Measurements from ENCODE around the gene LSR.
"Not testable (repeated sequence)": the region's sequence is repeated elsewhere in the genome, so short reads cannot be mapped to it uniquely, and the experiment has no call there.

Gene LSR

GRCh38 chr19:35228177-35228930 lies 20.4 kb upstream of the LSR start, which contains the start of gene FAM187B:
Gene FAM187B, minus strand, starts transcription at chr19:35228739. Its CDS starts 59 bp downstream, at chr19:35228680.
- no peaks in the 10 kb centered on the region for H3K9me3 Mint-ChIP-seq
- ATAC-seq, result no peak

GRCh38 chr19:35229601-35230000 lies 19.2 kb upstream of the LSR start:
- ATAC-seq, result no peak
- Mint-ChIP-seq H3K4me1 (peaks cover 22% of the 10 kb centered on the region), H3K4me3 (no peak overlapping the region), H3K27me3 (no peaks in the 10 kb centered on the region), H3K36me3 (no peaks in the 10 kb centered on the region), H3K27ac (no peak overlapping the region), H3K9me3 (no peaks in the 10 kb centered on the region)

More at GRCh38 chr19:35228177-35228930, 20.4 kb upstream of the LSR start, which contains the start of gene FAM187B:
- no peaks in the 10 kb centered on the region for H3K36me3 Mint-ChIP-seq
- H3K4me3 Mint-ChIP-seq, result no peak within 1 kb of the TSS
- no peaks in the 10 kb centered on the region for H3K27me3 Mint-ChIP-seq
- peaks cover 20% of the 10 kb centered on the region for H3K4me1 Mint-ChIP-seq
- no peak within 1 kb of the TSS for H3K27ac Mint-ChIP-seq

- H3K27me3 Mint-ChIP-seq, result no peaks in the 10 kb centered on the region
- no peak overlapping the region for H3K27ac Mint-ChIP-seq
- H3K4me1 Mint-ChIP-seq, result peaks cover 12% of the 10 kb centered on the region
- H3K4me3 Mint-ChIP-seq, result no peak overlapping the region
- H3K9me3 Mint-ChIP-seq, result no peaks in the 10 kb centered on the region
- ATAC-seq, result no peak
- H3K36me3 Mint-ChIP-seq, result no peaks in the 10 kb centered on the region
These were observed 16.7 kb upstream of the LSR start for GRCh38 chr19:35231956-35232645.

- Mint-ChIP-seq H3K36me3 (no peaks in the 10 kb centered on the region), H3K27me3 (no peaks in the 10 kb centered on the region), H3K27ac (no peak overlapping the region)
These were observed 15.9 kb upstream of the LSR start for GRCh38 chr19:35232912-35233311.

GRCh38 chr19:35236638-35237400 lies 12.0 kb upstream of the LSR start:
- Mint-ChIP-seq H3K4me1 (peaks cover 37% of the 10 kb centered on the region), H3K9me3 (no peaks in the 10 kb centered on the region), H3K36me3 (peaks cover 6% of the 10 kb centered on the region), H3K27ac (no peak overlapping the region), H3K4me3 (no peak overlapping the region), H3K27me3 (no peaks in the 10 kb centered on the region)
- no peak for ATAC-seq

More at GRCh38 chr19:35232912-35233311, 15.9 kb upstream of the LSR start:
- no peaks in the 10 kb centered on the region for H3K9me3 Mint-ChIP-seq
- no peak overlapping the region for H3K4me3 Mint-ChIP-seq
- peaks cover 12% of the 10 kb centered on the region for H3K4me1 Mint-ChIP-seq
- no peak for ATAC-seq

- H3K36me3 Mint-ChIP-seq, H3K9me3 Mint-ChIP-seq, H3K27me3 Mint-ChIP-seq, H3K4me3 Mint-ChIP-seq, ATAC-seq: not testable (repeated sequence)
- peak overlapping the region; percentile 89 for H3K27ac Mint-ChIP-seq
- peaks cover 31% of the 10 kb centered on the region for H3K4me1 Mint-ChIP-seq
These were observed 9.2 kb upstream of the LSR start for GRCh38 chr19:35239597-35239996.

GRCh38 chr19:35240327-35240726 lies 8.5 kb upstream of the LSR start:
- Mint-ChIP-seq H3K4me1 (peaks cover 31% of the 10 kb centered on the region), H3K36me3 (peaks cover 10% of the 10 kb centered on the region), H3K27me3 (no peaks in the 10 kb centered on the region), H3K4me3 (peak overlapping the region; percentile 56), H3K9me3 (peaks cover 5% of the 10 kb centered on the region), H3K27ac (peak overlapping the region; percentile 89)
- peak; percentile 89 for ATAC-seq

- H3K36me3 Mint-ChIP-seq, result peaks cover 10% of the 10 kb centered on the region
- peaks cover 5% of the 10 kb centered on the region for H3K9me3 Mint-ChIP-seq
- H3K27me3 Mint-ChIP-seq, result no peaks in the 10 kb centered on the region
- no peak for ATAC-seq
- no peak overlapping the region for H3K4me3 Mint-ChIP-seq
- peak overlapping the region; percentile 89 for H3K27ac Mint-ChIP-seq
- H3K4me1 Mint-ChIP-seq, result peaks cover 29% of the 10 kb centered on the region
These were observed 7.4 kb upstream of the LSR start for GRCh38 chr19:35241417-35241816.

- H3K4me3 Mint-ChIP-seq, result no peak overlapping the region
- no peak for ATAC-seq
- H3K4me1 Mint-ChIP-seq, result peaks cover 39% of the 10 kb centered on the region
- no peak overlapping the region for H3K27ac Mint-ChIP-seq
- peaks cover 12% of the 10 kb centered on the region for H3K36me3 Mint-ChIP-seq
- no peaks in the 10 kb centered on the region for H3K27me3 Mint-ChIP-seq
- peaks cover 5% of the 10 kb centered on the region for H3K9me3 Mint-ChIP-seq
These were observed 2.2 kb upstream of the LSR start for GRCh38 chr19:35246466-35247092.

- H3K27me3 Mint-ChIP-seq, result no peaks in the 10 kb centered on the region
- H3K9me3 Mint-ChIP-seq, result peaks cover 5% of the 10 kb centered on the region
- H3K36me3 Mint-ChIP-seq, result peaks cover 17% of the 10 kb centered on the region
- ATAC-seq, result peak; percentile 69
- H3K4me1 Mint-ChIP-seq, result peaks cover 39% of the 10 kb centered on the region
- H3K4me3 Mint-ChIP-seq, result peak overlapping the region; percentile 75
- peak overlapping the region; percentile 91 for H3K27ac Mint-ChIP-seq
These were observed 1.1 kb upstream of the LSR start for GRCh38 chr19:35247526-35248309.

- Mint-ChIP-seq H3K4me1 (peaks cover 39% of the 10 kb centered on the region), H3K36me3 (peaks cover 26% of the 10 kb centered on the region), H3K4me3 (peak overlapping the region; percentile 75), H3K27ac (peak overlapping the region; percentile 91), H3K9me3 (no peaks in the 10 kb centered on the region), H3K27me3 (no peaks in the 10 kb centered on the region)
- no peak for ATAC-seq
These were observed 495 bp downstream of the LSR start for GRCh38 chr19:35249146-35249847.

- peak overlapping the region; percentile 91 for H3K27ac Mint-ChIP-seq
- H3K36me3 Mint-ChIP-seq, result peaks cover 34% of the 10 kb centered on the region
- H3K27me3 Mint-ChIP-seq, result no peaks in the 10 kb centered on the region
These were observed 1.3 kb downstream of the LSR start for GRCh38 chr19:35249848-35250711.

GRCh38 chr19:35251456-35251855 lies 2.7 kb downstream of the LSR start:
- Mint-ChIP-seq H3K27ac (no peak overlapping the region), H3K4me1 (peaks cover 41% of the 10 kb centered on the region), H3K27me3 (no peaks in the 10 kb centered on the region), H3K36me3 (peaks cover 40% of the 10 kb centered on the region), H3K4me3 (no peak overlapping the region), H3K9me3 (no peaks in the 10 kb centered on the region)
- no peak for ATAC-seq

More at GRCh38 chr19:35249848-35250711, 1.3 kb downstream of the LSR start:
- Mint-ChIP-seq H3K9me3 (no peaks in the 10 kb centered on the region), H3K4me3 (peak overlapping the region; percentile 75), H3K4me1 (peaks cover 39% of the 10 kb centered on the region)
- no peak for ATAC-seq

Measured in stimulated activated memory B cell treated with anti-CD40 and anti-IgM and Interleukin-4, amounts not matched to agents 10 μg/mL and 1 μg/mL and 100 μg/mL, for 72 hours (primary cell).